GM18517 (cell line): ENCODE data around the gene TBC1D22A.

Source experiments
- ATAC-seq: cut with Tn5 transposase; IDR thresholded peaks from one replicate; pipeline ENCODE4 v1.9.1; 2021; ENCODE audit warnings: mild to moderate bottlenecking, moderate library complexity; ENCODE audit not compliant: unreplicated experiment

TBC1D22A gene

DNA sequence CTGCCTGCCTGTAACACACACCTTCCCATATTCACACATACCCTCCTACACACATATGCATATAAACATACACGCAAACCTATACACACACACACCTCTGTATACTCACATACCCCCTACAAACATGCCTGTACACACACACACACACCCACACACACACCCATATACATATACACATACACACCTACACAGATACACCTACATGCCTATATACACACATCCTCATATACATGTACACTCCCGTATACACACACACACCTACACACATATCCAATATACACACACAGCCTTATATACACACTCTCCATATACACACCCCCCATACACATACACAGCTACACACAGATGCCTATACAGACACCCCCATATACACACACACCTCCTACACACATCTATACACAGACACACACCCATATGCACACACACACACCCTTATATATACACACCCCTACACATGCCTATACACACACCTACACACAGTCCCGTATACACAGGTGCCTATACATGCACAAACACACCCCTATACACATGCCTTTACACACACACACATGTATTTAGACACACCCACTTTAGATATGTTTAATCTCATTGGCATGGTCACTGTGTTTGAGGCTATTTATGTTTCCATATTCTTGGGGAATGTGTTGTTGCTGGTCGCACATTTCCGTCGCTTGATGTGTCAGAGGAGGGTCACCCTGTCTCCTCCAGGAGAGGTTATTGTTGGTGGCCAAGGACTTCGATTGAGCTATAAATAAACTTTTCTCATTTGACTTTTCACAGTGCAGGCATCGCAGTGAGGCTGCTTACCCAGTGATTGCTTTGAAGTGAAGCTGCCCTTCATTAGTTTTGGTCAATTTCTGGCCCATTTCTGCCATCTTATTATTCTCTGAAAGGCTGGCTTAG lies 243.3 kb downstream of the TBC1D22A start:
- ATAC-seq, result no peak

DNA sequence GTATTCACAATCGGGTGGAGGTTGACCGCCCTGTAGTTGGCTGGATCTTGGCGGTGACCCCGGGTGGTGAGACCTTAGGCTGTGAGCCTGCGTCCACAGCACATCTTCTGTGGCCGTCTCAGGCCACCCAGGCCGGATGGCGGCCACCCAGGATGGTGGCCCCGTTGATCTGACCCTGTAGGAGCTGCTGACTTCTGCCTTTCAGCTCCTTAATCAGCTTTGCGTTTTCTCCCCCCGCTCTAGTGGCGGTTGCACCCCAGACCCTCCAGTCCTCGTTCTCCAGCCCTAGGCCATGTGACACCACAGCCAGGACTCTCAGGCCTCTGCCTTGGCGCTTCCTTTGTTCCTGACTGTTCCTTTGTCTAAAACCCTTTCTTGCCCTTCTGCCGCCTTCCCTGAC lies 244.0 kb downstream of the TBC1D22A start:
- ATAC-seq, result no peak

GRCh38 chr22:47006869-47007268 lies 244.4 kb downstream of the TBC1D22A start:
- ATAC-seq, result no peak

DNA sequence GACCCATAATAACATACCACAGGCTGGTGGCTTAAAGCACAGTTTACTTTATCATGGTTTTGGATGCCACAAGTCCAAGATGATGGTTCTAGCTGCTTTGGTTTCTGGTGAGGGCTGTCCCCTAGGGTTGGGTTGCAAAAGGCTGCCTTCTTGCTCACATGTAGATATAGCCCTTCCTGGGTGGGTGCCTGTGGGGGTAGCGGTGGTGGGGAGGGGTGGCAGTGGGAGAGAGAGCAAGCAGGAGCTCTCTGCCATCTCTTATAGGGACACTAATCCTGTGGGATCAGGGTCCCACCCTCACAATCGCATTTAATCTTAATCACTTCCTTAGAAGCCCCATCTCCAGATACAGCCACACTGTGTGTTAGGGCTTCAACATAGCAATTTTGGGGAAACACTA lies 245.0 kb downstream of the TBC1D22A start:
- no peak for ATAC-seq

DNA sequence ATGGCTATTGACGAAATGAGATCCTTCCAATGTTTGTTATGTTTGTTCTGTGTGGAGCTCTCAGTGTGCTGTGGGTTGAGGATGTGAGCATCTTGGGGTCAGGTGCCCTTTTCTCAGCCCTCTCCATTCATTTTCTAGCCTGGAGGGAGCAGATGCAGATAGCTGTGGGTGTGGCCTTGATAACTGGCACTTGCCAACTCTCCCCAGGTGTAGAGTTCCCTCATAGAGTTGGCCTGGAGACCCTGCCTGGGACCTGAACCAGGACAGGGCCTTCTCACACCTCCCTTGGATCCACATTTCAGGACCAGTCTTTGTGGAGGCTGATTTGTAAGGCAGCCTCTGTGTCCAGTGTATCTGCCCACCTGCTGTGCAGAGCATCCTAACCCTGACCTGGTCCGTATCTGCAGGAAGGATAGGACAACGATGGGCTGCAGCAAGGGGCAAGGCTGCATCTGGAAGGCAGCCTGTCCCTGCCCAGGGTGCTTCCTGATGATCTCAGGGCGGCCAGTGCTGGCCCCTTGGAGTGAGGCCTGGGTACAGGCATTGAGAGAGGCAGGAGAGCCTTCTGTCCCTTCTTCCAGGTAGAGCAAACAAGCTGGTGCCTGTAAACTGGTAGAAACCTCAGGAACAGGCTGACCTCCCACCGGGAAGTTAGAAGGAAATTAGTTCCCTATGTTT lies 245.9 kb downstream of the TBC1D22A start:
- no peak for ATAC-seq

- no peak for ATAC-seq
Observed at GRCh38 chr22:47009304-47010101, 247.1 kb downstream of the TBC1D22A start.

GRCh38 chr22:47010211-47010610 lies 247.8 kb downstream of the TBC1D22A start:
- no peak for ATAC-seq

DNA sequence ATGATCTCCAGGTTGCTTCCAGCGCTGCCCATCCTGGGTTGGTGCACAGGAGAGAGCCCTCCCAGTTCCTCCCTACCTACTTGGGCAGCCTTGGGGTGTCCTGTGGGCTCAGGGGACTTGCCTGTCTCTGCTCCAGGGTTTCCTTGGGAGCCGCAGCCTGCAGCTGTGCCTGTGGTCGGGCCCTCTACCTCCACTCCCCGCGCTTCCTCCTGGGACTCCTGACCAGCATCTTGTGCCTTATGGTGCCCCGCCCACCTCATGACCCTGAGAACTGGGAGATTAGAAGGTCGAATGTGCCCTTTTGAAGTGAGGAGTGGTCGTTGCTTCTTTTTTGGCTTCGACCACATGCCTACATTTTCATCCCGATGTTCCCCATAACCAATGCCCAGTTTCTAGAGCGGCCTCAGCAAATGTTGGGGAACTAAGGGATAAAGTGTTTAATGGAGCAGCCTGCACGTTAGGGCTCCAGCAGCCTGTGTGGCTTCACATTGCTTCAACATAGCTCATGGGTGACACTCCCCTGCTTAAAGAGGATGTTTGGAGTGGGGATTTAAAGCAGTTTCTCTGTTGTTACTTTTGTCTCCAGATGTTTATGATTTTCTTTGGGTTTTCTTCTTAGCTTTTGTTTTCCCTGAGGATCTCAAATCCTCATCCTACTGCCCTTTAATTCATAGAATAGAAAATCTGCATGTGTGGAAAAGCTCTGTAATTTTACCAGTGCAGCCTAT lies 248.8 kb downstream of the TBC1D22A start:
- no peak for ATAC-seq

DNA sequence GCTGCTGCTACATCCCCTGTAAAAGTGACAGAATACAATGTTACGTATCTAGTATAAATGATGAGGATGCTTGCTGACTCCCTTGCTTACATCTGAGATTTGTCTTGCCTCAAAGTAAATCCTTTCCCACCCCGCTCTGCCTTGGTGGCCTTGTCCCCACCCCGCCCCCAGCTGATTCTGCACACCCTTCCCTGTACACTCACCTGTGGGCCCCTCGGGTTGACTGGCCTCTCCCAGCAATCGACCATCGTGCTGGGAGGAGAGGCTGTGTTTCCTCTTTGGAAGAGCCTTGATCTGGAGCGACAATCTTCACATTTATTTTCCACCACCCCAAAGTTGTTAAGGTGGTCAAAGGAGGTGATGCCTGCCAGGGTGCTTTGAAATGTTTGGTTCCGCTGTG lies 249.4 kb downstream of the TBC1D22A start:
- ATAC-seq, result no peak

GRCh38 chr22:47012589-47013370 lies 250.3 kb downstream of the TBC1D22A start:
- ATAC-seq, result no peak

DNA sequence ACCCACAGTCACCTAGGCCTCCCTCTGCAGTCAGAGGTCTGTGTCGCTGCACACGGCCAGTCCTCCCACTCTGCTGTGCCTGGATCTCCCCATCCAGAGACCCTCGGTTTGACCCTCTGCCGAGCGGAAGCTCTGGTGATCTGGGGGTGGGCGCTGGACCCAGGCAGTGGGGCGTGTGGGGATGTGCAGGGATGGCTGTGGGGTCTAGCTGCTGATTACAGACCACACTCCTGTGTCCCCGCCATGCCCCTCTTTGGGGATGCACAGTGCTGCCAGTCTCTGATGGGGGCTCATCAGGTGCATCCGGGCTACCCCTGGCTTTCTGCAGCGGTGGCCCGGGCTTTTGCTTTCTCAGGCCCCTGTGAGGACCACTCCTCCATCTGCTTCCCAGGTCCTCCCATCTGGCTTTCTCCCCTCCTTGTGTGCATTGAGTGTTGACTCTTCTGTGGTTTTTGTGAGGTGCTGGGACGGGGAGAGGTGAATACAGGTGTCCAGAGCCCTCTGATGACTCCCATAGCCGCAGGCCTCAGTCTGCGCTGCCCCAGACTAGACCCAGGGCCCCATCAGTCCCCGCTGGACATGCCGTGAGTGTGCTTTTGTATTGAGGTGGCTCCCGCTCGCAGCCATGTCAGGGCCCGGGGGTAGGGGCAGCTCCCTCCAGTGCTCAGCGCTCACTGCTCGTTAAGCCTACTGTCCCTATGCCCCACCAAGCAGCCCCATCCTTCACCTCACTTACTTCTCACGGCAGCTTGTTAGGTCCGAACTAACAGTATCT lies 251.6 kb downstream of the TBC1D22A start:
- ATAC-seq, result no peak

GRCh38 chr22:47014636-47015345 lies 252.3 kb downstream of the TBC1D22A start:
- ATAC-seq, result no peak

DNA sequence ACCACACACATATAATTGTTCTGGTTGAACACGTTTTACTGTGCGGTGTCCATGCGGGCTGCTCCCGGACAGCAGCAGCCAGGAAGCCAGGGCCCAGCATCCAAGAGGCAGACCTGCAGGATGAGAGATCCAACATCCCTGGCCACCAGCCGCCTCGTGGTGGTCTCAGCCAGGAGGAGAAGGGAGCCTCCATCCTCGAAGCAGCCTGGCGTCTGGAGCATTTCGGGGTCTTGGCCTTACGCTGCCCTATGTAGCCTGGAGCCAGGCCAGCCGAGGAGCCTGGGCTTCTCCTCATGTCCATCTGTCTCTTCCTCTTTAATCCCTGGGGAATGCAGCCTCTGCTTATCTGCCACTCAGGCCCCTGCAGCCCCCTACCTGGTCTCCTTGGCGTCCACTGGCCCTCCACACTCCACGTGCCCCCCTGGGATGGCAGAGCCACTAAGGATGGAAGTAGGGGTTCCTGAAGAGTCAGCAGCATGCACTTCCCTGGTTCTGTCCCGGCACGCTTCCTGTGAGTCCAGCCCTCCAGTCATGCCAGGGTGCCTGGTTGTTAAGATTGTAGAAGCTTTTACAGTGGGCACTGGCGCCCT lies 253.2 kb downstream of the TBC1D22A start:
- no peak for ATAC-seq

DNA sequence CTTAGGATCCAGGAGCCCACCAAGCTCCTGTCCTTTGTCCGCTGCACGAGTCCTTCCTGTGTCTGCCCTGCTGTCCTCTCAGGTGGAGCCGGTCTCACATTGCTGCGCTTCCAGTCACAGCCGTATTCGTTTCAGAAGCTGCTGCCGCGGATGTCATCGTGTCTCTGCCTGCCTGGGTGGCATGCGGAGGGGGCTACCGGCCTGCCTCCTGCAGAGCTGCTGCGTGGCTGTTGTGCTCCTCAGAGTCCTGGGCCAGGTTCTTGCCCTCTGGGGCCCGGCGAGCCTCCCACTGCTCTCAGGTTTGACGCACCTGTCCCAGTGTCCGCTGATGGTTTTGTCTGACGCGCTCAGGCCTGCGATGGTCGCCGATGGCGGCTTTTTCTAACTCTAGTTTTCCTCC lies 254.2 kb downstream of the TBC1D22A start:
- ATAC-seq, result no peak

DNA sequence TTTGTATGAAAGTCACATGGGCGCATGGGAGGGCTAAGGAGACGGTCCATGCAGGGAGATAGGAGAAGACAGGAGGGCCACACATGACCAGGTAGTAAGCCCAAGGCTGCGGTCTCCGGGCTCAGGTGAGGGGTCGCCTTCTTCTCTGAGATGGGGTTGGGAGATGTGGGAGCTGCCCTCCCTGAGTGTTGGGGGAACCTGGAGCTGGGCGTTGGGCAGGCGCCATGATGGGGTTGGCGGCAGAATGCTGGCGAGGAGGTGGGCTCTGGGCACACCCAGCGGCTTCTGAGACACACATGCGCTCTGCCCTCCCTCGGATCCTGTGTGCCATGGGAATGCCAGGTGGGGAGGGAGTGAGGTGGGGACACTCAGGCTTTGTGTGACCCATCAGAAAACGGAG lies 254.8 kb downstream of the TBC1D22A start:
- ATAC-seq, result no peak

- ATAC-seq, result no peak
Observed at GRCh38 chr22:47018010-47018910, 255.8 kb downstream of the TBC1D22A start.
